OCI-LY3 (cell line): ENCODE measurements around the gene SERPINA10.

Experiments used
- EZH2phosphoT487 ChIP-seq: fragments of 200-600 bp; shearing (Covaris generic); IDR thresholded peaks from 2 replicates; pipeline ENCODE4 v1.6.1; 2018; ENCODE audit warnings: antibody characterized with exemption, mixed run types, low read depth
- TF ChIP-seq, protein P1 (sequence below): fragments of 200-600, 300-600 bp; sonication (generic); IDR thresholded peaks from 2 replicates; pipeline ENCODE4 v1.5.1; 2014; ENCODE audit warnings: antibody characterized with exemption, low read length, low read depth

- TF ChIP-seq, protein P1, sequence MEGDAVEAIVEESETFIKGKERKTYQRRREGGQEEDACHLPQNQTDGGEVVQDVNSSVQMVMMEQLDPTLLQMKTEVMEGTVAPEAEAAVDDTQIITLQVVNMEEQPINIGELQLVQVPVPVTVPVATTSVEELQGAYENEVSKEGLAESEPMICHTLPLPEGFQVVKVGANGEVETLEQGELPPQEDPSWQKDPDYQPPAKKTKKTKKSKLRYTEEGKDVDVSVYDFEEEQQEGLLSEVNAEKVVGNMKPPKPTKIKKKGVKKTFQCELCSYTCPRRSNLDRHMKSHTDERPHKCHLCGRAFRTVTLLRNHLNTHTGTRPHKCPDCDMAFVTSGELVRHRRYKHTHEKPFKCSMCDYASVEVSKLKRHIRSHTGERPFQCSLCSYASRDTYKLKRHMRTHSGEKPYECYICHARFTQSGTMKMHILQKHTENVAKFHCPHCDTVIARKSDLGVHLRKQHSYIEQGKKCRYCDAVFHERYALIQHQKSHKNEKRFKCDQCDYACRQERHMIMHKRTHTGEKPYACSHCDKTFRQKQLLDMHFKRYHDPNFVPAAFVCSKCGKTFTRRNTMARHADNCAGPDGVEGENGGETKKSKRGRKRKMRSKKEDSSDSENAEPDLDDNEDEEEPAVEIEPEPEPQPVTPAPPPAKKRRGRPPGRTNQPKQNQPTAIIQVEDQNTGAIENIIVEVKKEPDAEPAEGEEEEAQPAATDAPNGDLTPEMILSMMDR: no peak
- TF ChIP-seq EZH2phosphoT487: no peak
Observed at GRCh38 chr14:94332587-94332986, 39.5 kb upstream of the SERPINA10 start.
